ENCODE measurements around the gene GOLGB1.

The GOLGB1 gene

GRCh38 chr3:121723485-121723884, 26.1 kb downstream of the GOLGB1 start:
- Histone ChIP-seq H4K20me1 (ENCODE audit: control insufficient read depth, insufficient read depth, low read depth, low read length) (no peaks in the 10 kb centered on the region), H3K4me3 (ENCODE audit: low read length) (no peak overlapping the region), H3K4me1 (ENCODE audit: control insufficient read depth, low read length) (peaks cover 4% of the 10 kb centered on the region), H3K4me2 (ENCODE audit: low read length) (no peak overlapping the region), H3K9me2 (replicated peaks; ENCODE audit: control insufficient read depth, low read length) (no peaks in the 10 kb centered on the region), H3K36me3 (ENCODE audit: control insufficient read depth, low read length) (peaks cover 66% of the 10 kb centered on the region), H3K27ac (ENCODE audit: low read depth, low read length) (no peak overlapping the region), H3K9me3 (ENCODE audit: control insufficient read depth, insufficient read depth, low read length) (no peaks in the 10 kb centered on the region), H3K27me3 (ENCODE audit: control insufficient read depth, low read length) (no peaks in the 10 kb centered on the region), H3K79me2 (ENCODE audit: control insufficient read depth, low read length) (no peaks in the 10 kb centered on the region), H3F3A (ENCODE audit: control insufficient read depth, insufficient read depth) (no peaks in the 10 kb centered on the region)
- TF ChIP-seq EZH2phosphoT487 (IDR thresholded peaks at IDR 0.05; ENCODE audit: borderline replicate concordance, low read length) (no peak), CTCF (IDR thresholded peaks at IDR 0.05; ENCODE audit: low read depth, low read length, poor library complexity, severe bottlenecking) (no peak)

- Histone ChIP-seq H3K4me1 (ENCODE audit: control insufficient read depth, low read length) (peaks cover 4% of the 10 kb centered on the region), H3K36me3 (ENCODE audit: control insufficient read depth, low read length) (peaks cover 69% of the 10 kb centered on the region), H3K9me2 (replicated peaks; ENCODE audit: control insufficient read depth, low read length) (no peaks in the 10 kb centered on the region), H4K20me1 (ENCODE audit: control insufficient read depth, insufficient read depth, low read depth, low read length) (no peaks in the 10 kb centered on the region), H3K9me3 (ENCODE audit: control insufficient read depth, insufficient read depth, low read length) (no peaks in the 10 kb centered on the region), H3K27ac (ENCODE audit: low read depth, low read length) (no peak overlapping the region), H3K4me2 (ENCODE audit: low read length) (no peak overlapping the region), H3F3A (ENCODE audit: control insufficient read depth, insufficient read depth) (no peaks in the 10 kb centered on the region), H3K79me2 (ENCODE audit: control insufficient read depth, low read length) (no peaks in the 10 kb centered on the region), H3K4me3 (ENCODE audit: low read length) (no peak overlapping the region), H3K27me3 (ENCODE audit: control insufficient read depth, low read length) (no peaks in the 10 kb centered on the region)
- no peak for TF ChIP-seq EZH2phosphoT487 (IDR thresholded peaks at IDR 0.05; ENCODE audit: borderline replicate concordance, low read length)
These were observed 27.1 kb downstream of the GOLGB1 start for GRCh38 chr3:121722411-121722810.

GRCh38 chr3:121720163-121720562, 29.4 kb downstream of the GOLGB1 start:
- Histone ChIP-seq H3K4me3 (ENCODE audit: low read length) (no peak overlapping the region), H3K4me1 (ENCODE audit: control insufficient read depth, low read length) (peaks cover 4% of the 10 kb centered on the region), H3K9me3 (ENCODE audit: control insufficient read depth, insufficient read depth, low read length) (no peaks in the 10 kb centered on the region), H3K79me2 (ENCODE audit: control insufficient read depth, low read length) (no peaks in the 10 kb centered on the region), H3K27ac (ENCODE audit: low read depth, low read length) (no peak overlapping the region), H3K4me2 (ENCODE audit: low read length) (no peak overlapping the region), H3K9me2 (replicated peaks; ENCODE audit: control insufficient read depth, low read length) (no peaks in the 10 kb centered on the region), H4K20me1 (ENCODE audit: control insufficient read depth, insufficient read depth, low read depth, low read length) (no peaks in the 10 kb centered on the region), H3F3A (ENCODE audit: control insufficient read depth, insufficient read depth) (no peaks in the 10 kb centered on the region), H3K27me3 (ENCODE audit: control insufficient read depth, low read length) (no peaks in the 10 kb centered on the region), H3K36me3 (ENCODE audit: control insufficient read depth, low read length) (peaks cover 68% of the 10 kb centered on the region)
- no peak for TF ChIP-seq CTCF (IDR thresholded peaks at IDR 0.05; ENCODE audit: low read depth, low read length, poor library complexity, severe bottlenecking)
- TF ChIP-seq EZH2phosphoT487 (IDR thresholded peaks at IDR 0.05; ENCODE audit: borderline replicate concordance, low read length) = no peak

- Histone ChIP-seq H3K27ac (ENCODE audit: low read depth, low read length) (no peak overlapping the region), H3K4me2 (ENCODE audit: low read length) (no peak overlapping the region), H3K4me3 (ENCODE audit: low read length) (no peak overlapping the region), H3K79me2 (ENCODE audit: control insufficient read depth, low read length) (no peaks in the 10 kb centered on the region), H3K9me3 (ENCODE audit: control insufficient read depth, insufficient read depth, low read length) (no peaks in the 10 kb centered on the region), H3K9me2 (replicated peaks; ENCODE audit: control insufficient read depth, low read length) (no peaks in the 10 kb centered on the region), H3K27me3 (ENCODE audit: control insufficient read depth, low read length) (no peaks in the 10 kb centered on the region), H3K4me1 (ENCODE audit: control insufficient read depth, low read length) (peaks cover 3% of the 10 kb centered on the region), H3K36me3 (ENCODE audit: control insufficient read depth, low read length) (peaks cover 66% of the 10 kb centered on the region), H3F3A (ENCODE audit: control insufficient read depth, insufficient read depth) (no peaks in the 10 kb centered on the region), H4K20me1 (ENCODE audit: control insufficient read depth, insufficient read depth, low read depth, low read length) (no peaks in the 10 kb centered on the region)
- TF ChIP-seq CTCF (IDR thresholded peaks at IDR 0.05; ENCODE audit: low read depth, low read length, poor library complexity, severe bottlenecking) = no peak
These were observed 30.1 kb downstream of the GOLGB1 start for GRCh38 chr3:121719423-121719822.
